Measurements from ENCODE around the gene RCAN2.

The RCAN2 gene

DNA sequence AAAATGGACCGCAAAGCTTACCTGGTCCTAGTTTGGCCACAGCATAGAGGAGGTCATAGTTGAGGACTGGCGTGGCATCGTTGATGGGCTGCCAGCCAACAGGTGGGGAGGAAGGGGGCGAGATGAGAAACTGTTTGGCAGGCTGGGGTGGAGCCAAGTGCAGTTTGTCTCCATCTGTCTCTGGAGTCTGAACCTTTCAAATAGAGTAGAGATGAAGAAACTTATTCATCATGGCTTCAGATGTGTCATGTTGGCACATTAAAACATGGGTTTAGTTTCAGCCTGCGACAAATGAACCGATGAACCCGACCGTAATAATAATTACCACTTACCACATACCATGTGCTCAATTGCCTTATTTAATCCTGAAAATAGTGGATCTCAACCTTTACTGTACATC is 244.5 kb downstream of the RCAN2 start:
- DNase-seq: no peak

DNA sequence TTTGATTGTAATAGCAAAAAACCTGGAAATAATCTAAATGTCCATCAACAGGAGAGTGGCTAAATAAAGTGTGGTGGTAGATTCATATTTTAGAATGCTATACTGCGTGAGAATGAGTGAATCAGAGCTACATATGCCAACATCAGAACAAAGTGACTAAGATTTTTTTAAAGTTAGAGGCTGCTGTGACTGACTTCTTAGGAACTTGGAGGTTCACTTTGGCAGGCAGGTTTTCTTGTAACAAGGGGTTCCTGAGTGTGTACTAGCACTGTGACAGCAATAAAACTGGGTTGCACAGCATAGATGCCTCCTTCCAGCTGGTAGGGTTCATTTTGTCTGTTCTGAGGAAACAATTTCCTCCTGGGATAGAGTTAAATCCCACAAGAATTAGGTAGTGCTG is 245.2 kb downstream of the RCAN2 start:
- DNase-seq: no peak

DNA sequence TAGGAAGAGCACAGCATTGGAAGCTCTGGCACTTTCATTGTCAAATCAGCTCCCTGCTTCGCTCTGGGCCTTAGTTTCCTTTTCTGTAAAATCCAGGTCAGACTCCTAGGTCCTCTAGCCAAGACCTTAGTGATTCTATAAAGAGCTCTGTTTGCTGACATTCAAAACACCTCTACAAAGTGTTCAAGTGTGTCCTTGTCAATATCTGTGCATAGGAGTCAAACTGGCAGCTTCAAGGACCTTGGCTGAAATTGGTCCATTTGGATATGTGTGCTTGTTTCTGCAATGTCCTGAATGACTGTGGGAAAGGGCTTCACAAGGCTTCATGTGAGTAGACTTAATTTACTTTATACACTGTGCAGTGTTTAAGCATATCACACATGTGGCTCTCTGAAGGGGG is 246.6 kb downstream of the RCAN2 start:
- DNase-seq: no peak

DNA sequence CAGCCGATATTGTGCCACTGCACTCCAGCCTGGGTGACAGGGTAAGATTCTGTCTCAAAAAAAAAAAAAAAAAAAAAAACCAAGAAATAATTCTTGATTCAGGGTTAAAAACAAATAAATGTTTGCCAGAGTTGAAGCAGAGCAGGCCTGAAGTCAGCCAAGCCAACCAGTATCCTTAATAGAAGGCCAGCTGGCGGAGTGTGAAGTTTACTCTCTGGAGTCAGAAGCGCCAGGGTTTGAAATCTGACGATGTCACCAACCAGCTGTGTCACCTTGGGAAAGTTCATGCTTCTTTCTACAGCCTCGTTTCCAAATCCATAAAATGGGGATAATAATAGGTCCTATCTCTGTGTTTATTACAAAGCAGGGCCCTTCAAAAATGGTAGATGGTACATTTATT is 247.5 kb downstream of the RCAN2 start:
- no peak for DNase-seq

DNA sequence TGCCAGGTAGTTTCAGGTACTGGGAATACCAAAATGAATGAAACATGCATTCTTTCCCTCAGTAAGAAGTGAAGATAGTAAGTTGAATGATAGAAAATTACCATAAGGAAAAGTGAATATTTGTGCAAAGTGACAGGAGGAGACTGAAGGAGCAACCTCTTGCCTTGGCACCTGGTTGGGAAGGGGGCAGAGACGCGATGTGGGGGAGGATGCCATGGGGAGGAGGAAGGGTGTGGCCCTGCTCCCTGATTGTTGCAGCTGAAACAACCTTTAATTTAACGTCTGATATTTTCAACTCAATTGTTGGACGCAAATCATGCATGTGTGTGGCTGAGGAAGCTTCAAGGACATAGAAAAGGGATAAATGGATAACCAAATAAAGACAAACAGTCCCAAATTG is 248.3 kb downstream of the RCAN2 start:
- DNase-seq: no peak

DNA sequence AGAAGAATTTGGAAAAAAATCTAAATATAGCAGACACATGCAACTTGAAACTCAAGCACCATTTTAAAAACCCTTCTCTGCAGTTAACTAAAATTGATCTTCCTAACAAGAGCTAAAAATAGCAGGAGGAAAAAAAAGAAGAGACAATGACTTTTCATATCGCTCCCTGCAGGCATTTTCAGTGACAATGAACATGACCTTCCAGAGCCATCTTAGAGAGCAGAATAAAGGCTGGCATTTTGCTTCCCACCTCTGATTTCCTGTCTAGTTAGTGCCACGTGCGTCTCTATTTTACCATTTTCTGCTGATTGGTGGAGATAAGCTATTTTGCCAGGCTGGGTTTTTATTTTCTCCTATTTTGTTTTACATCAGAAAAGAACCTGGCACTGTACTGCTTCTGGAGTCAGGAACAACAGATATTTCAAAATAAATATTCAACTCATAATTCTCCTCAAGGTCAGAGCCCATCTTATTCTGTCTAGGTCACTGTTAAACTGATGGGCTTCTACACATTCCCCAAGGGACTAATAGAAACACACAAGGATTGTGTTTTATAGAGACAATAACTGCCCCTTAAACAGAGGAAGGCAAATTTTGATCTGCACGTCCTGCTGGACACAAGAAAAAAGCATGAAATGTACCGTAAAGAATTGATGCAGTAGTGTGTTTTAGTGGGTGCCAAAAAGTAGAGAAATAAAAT is 250.2 kb downstream of the RCAN2 start:
- DNase-seq: no peak

DNA sequence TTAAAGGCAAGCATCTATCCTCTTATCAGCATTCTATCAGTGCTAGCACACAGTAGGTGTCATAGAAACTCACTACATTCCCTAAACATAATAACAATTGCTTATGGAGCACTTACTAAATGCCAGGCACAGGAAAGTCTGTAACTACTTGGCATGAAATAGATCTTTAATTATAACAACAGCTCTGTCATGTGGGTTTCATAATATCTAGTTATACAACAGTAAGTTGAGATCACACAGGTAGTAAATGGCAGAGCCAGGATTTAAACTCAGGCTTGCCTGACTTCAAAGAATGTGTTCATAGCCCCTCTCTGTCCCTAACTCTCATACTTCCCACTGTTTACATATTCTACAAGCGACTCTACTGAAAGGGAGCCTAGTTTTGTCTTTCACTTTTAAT is 254.5 kb downstream of the RCAN2 start:
- no peak for DNase-seq

DNA sequence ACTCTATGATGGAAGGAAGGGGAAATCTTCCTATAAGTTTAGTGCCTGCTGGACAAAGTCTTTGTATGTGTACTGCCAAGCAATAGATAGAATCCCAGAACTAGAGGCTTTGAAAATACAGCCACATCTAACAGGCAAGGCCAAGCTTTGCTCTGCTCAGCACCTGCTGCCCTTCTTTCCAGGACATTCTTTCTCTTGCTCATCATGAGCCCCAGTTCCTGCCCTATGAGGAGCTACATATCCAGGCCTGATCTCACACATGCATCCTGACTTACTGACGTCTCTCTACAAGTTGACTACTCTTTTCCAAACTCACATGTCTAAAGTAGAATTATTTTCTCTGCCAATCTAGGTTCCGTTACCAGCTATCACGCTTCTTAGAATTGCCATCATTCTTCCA is 256.0 kb downstream of the RCAN2 start:
- DNase-seq: no peak

DNA sequence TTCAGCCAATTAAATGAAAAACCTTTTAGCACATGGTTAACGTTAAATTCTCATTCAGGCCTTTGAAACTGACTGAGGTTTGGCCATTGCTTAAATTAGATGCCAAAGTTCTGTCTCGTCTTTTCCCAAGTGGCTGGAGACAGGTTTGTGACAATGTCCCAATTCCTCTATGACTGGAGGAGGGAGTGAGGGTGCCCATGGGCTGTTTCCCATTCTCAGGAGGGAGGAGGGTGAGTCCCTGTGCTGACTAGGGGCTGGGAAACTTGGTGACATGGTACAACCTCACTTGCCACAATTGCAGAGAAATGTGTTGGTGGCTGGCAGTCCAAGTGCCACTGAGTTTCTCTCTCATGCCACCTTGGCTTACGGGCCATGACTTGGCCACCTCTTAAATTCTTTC is 256.5 kb downstream of the RCAN2 start:
- no peak for DNase-seq

DNA sequence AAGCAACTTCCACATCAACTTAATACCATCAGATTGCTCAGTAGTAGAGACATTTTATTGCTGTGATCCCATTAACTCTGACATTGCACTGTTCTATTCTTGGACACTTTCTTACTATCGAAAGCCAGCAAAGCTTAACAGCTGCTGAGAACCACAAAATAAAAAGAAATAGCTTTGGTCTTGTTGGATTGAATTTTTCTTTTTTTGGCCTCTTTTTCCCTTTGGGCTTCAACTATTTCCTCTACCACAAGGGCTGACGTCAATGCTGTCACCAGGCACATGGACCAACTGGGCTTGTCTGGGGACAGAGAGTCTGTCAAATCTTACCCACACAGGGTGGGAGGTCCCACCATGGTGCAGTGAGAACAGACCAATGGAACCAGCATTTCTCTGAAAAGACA is 257.1 kb downstream of the RCAN2 start:
- no peak for DNase-seq

DNA sequence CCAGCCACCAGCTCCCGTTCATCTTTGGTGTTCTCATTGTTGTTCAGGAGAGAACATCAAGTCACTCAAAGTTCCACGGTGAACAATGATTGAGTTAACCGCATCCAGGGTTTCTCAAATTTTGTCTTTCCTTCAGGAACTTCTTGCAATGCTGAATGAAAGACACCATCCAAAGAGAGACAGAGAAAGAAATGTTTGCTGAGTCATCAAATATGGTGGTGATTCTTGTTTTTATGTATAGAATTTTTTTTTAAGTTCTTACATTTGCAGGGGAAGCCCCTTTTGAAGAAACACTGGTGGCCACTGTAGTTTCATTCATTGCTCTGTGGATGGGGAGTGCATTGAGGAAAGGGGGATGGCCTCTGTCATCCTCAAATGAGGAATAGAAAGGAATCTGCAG is 258.1 kb downstream of the RCAN2 start:
- DNase-seq: no peak

DNA sequence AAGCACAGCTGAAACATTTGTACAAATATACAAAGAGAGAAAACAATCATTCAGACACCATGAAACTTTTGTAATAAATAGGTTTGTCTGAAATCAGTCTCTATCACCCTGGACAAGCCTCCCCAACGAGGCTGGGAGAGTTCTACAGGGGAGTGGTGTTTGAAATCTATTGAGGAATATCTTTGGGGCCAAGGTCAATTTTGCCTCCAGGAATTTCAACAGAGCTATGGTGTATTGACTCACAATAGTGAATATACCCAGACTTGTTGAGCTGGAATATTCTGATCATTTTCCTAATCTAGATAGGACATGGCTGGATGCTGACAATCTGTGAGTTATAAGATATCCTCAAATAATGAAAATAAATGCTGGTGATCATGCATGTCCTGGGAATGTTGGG is 269.0 kb downstream of the RCAN2 start:
- DNase-seq: no peak

DNA sequence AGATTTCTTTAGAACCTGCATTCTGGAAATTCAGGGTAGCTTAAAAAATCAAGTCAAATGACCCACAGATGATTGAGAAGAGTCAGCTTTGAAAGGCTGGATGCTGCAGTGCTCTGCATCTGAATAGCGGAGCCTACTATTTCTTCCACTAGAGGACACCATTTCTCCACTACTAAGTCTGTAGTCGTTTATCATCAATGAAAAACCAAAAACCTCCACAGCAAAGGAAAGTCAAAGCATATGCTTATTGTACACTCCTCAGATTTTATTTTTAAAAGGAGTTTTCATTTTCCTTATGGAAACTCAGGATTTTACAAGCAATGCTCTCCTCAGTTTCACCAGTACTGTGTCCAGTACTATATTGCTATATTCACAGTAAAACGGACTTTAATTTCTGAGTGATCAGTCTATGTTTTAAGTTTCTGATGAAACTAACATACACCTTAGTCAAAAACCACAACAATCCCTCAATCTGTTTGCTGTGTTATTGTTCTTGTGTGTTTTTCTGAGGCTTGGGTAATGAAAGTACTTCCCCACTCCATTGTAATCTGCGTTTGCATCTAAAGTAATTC is 269.9 kb downstream of the RCAN2 start:
- DNase-seq: peak; percentile 82

DNA sequence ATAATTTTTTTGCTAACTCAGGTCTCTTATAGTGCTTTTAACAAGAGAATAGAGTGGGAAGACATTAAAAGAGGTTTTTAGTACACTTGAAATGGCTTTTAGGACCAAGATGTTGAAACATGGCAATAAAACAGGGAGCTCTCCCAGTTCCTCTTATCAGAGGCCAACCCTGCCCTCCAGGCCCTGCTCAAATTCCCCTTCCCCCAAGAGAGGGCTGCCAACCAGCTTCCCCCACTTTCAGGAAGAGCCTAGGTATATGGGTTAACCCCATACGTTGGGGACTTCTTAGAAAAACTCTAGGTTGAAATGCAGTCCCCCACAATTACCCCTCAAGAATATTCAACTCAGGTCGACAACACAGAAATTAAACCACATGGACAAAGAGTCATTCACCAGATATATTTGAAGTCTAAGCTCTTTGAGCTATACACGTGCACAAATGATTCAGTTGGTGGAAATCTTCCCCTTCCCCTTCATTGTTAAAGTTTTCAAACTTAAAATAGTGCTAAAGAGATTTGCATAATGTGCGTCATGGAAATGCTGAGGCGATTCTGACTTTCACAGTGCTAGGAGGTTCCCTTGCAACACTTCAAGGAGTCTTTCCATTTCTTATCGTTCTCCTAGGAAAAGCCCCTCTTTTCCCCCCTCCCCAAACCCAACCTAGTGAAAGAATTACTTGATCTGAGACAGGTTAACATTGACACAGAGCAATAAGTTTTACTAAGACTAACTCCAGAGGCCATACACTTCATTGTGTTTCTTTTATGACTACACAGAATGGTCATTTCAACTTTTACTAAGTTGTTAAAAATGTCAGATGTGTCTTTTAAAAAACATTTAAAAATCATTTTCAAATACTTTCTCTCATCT is 270.7 kb downstream of the RCAN2 start:
- peak; percentile 65 for DNase-seq

DNA sequence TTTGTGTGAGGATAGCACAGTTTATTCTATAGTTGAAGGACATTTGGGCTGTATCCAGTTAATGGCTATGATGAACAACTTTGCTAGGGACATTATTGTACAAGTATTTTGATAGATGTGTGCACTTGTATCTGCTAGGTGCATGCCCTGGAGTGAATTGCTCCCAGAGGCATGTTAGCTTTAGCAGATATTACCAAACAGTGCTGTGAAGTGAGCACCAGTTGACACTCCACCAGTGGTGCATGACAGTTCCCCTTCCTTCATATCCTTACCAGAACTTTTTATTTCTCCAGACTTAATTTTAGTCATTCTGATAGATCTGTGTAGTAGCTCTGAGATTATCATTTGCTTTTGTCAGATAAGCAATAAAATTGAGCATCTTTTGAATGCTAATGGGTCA is 271.6 kb downstream of the RCAN2 start:
- DNase-seq: no peak

DNA sequence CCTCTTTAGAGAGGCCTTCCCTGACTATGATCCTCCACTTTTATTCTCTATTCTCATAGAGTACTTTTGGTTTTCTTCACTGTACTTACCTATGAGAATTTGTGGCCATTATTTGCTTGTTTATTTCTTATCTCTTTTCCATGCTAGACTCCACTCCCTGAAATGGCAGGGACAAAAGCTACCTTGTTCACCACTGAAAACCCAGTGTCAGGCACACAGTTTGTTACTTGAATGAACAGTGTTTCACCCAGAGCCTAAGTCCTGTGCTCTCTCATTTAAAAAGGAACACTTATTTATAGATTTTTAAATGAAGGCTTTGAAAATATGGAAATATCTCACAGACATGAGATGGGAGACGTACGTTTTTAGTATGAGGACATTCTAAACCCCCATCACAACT is 272.8 kb downstream of the RCAN2 start:
- no peak for DNase-seq

DNA sequence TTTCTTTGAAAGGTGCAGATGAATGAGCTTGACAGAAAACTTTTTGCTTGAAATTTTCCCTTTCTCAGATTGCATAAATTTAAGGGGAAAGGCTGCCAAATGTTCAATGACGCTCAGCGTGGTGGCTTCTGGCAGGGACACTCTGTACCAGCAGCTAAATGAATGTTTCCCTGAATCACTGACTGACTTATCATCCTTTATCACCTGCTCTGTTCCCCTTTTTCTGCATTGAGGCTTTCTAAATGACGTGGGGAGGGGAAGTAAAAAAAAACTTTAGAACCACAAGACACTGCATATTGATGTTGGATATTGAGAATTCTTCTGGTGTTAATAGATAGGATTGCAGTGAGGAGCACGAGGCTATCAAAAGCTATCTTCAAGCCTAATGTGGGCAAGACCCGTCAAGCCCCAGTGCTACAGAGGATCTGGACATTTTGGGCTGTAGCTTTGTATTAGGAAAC is 273.5 kb downstream of the RCAN2 start:
- DNase-seq: peak; percentile 95

DNA sequence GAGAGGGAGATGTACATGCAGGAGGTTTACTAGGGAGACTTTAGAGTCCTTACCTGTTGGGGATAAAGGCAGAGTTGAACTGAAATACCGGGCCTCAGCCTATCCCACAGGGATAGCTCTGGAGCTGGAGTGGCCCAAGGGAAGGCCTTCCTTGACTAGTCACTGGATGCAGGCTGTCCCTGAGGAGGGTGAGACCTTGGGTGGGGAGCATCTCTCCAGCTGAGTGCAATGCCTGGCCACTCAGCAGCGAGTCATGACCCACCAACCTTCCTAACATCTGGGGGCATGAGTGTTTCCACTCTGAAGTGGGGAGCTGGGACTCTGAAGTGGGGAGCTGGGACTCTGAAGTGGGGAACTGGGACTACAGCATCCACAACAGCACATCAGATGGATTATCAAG is 274.4 kb downstream of the RCAN2 start:
- DNase-seq: no peak

DNA sequence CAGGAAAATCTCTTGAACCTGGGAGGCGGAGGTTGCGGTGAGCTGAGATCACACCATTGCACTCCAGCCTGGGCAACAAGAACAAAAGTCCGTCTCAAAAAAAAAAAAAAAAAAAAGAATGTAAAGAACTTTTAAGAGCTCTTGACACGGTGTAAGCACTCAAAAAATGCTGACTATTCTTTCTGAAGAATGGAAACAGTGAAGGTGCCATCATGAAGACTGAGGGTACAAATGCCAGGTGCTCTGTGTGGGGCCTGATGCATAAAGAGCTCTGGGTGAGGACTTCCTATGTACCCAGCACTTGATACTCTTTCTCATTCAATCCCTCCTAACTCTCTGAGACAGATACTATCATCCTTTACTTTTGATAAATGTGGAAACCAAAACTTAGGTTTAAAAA is 275.5 kb downstream of the RCAN2 start:
- DNase-seq: no peak

DNA sequence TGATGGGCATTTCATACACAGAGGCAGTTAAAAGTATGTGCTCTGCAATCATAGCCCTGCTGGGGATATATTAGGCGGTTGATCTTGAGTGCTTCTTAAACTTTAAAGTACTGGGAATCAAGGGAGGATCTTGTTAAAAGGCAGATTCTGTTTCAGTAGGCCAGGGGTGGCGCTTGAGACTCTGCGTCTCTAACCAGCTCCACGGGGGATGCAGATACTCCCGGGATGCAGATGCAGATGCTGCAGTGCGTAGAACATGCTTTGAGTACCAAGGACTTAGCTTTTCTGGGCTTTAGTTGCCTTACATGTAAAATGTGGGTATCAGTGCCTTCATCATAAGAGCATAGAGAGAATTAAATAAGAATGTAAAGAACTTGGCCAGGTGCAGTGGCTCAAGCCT is 276.0 kb downstream of the RCAN2 start:
- DNase-seq: no peak

DNA sequence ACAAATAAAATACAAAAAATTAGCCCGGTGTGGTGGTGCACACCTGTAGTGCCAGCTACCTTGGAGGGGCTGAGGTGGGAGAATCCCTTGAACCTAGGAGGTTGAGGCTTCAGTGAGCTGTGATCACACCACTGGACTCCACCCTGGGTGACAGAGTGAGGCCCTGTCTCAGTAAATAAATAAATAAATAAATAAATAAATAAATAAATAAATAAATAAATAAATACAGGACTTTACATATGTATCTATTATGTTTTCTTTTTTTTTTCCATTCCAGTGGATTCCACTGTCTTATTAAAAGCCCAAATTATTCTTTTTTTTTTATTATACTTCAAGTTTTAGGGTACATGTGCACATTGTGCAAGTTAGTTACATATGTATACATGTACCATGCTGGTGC is 279.3 kb downstream of the RCAN2 start:
- no peak for DNase-seq

DNA sequence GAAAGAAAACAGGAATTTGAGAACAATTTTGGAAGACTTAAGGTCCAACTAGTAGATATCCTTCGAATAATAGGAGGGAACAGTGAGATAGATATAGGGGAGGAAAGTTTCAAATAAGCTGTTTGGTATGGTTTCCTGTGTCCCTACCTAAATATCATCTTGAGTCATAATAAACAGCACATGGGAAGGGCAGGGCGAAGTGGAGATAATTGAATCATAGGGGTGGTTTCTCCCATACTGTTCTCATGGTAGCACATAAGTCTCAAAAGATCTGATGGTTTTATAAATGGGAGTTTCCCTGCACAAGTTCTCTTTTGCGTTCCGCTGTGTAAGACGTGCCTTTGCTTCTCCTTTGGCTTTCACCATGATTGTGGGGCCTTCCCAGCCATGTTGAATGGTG is 281.0 kb downstream of the RCAN2 start:
- DNase-seq: no peak

DNA sequence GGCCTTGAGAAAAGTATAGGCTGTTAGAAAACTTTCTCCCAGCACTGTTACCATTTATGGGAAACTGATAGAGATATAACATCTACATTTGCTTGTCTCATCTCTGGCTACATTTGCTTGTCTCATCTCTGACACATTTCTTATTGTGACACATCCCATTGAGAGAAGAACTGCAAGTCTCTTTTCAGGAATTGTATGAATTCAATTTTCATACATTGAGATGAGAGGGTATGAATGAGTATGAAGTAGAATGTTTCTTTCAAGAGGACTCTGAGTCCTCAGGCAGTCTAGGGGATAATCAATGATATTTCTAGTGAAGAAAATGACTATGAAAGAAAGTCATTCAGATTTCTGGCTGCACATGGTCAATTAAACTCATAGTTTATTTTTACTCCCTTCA is 282.9 kb downstream of the RCAN2 start:
- DNase-seq: no peak

DNA sequence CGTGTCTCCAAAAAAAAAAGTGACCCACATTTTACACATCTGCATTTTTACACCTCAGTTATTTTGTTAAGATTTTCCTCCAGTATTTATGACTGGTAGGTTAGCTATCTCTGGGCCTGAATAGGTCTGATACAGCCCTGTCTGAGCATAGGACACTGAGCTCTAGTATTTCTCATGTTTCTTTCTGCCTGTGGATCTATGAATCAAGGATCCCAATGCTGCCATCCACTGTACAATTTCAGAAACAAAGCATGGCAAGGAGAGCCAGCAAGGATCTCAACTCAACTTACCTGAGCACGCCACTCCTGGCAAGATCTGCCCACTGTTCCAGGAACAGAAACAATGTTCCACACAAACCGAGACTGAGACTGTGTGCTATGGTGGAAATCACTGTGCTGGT is 284.1 kb downstream of the RCAN2 start:
- no peak for DNase-seq
